Measurements from ENCODE around the gene MCIDAS.

DNA sequence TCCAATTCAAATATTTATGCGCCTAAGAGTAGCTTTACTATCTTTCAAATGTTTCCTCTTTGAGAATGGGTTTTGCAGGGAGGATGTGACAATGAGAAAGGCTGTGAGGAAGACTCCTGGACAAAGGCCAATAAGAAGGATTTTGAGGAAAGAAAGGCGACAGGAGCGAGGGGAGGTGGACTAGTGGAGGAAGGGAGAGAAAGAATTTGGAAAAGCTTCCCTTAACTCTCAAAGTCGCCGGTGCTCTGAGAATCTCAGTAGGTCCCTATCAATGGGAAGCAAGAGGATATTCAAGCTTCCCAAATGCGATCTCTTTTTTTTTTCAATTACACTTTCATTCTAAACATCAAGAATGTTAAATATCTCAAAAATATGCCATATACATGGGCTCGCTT, 51.3 kb downstream of the MCIDAS start:
- TF ChIP-seq, protein P1, sequence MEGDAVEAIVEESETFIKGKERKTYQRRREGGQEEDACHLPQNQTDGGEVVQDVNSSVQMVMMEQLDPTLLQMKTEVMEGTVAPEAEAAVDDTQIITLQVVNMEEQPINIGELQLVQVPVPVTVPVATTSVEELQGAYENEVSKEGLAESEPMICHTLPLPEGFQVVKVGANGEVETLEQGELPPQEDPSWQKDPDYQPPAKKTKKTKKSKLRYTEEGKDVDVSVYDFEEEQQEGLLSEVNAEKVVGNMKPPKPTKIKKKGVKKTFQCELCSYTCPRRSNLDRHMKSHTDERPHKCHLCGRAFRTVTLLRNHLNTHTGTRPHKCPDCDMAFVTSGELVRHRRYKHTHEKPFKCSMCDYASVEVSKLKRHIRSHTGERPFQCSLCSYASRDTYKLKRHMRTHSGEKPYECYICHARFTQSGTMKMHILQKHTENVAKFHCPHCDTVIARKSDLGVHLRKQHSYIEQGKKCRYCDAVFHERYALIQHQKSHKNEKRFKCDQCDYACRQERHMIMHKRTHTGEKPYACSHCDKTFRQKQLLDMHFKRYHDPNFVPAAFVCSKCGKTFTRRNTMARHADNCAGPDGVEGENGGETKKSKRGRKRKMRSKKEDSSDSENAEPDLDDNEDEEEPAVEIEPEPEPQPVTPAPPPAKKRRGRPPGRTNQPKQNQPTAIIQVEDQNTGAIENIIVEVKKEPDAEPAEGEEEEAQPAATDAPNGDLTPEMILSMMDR (IDR thresholded peaks at IDR 0.05), result no peak
- TF ChIP-seq POLR2A (IDR thresholded peaks at IDR 0.05) (no peak), EP300 (IDR thresholded peaks at IDR 0.05) (no peak)

Measured in upper lobe of left lung (tissue), 4 donors.